Stomach (tissue), 4 donors: ENCODE data around the gene NCAPG2.

Experiments
- EP300 ChIP-seq: sonication (generic); formaldehyde crosslinking; IDR thresholded peaks from one replicate; pipeline ENCODE4 v1.6.1; 2017; ENCODE audit warnings: antibody characterized with exemption
- POLR2A ChIP-seq, 4 donors: fragments of 450-650 bp; IDR thresholded peaks; one replicate each; pipeline ENCODE4 v1.6.1; 2016; ENCODE audit warnings: antibody characterized with exemption in 4 of 4, control low read depth in 2 of 4, mild to moderate bottlenecking in 1 of 4, moderate library complexity in 1 of 4
- POLR2AphosphoS5 ChIP-seq, 3 donors: sonication (generic); formaldehyde crosslinking; IDR thresholded peaks; one replicate each; pipeline ENCODE4 v1.6.1; 2016; ENCODE audit warnings: antibody characterized with exemption in 3 of 3

DNA sequence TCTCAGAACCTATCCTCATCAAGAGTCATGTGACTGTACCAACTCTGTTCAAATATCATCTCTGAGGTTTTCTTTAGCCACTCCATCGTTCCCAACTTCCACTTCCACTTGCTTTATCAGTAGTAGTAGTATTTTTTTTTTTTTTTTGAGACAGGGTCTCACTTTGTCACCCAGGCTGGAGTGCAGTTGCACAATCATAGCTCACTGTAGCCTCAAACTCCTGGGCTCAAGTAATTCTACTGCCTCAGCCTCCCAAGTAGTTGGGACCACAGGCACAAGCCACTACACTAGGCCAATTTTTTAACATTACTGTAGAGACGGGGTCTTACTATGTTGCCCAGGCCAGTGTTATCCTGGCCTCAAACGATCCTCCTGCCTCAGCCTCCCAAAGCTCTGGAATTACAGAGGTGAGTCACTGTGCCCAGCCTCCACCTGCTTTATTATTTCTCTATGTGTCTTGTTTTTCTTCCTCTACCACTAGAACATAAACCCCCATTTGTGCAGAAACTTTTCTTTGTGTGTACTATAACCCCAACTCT lies 5.9 kb downstream of the NCAPG2 start:
- TF ChIP-seq EP300: no peak
- no peak for TF ChIP-seq POLR2A (IDR thresholded peaks at IDR 0.05)
- TF ChIP-seq POLR2AphosphoS5 (IDR thresholded peaks at IDR 0.05): no peak
